ENCODE data around the gene HSPA12A.
"Not testable (repeated sequence)": the region's sequence is repeated elsewhere in the genome, so short reads cannot be mapped to it uniquely, and the experiment has no call there.

Gene HSPA12A

GRCh38 chr10:116715839-116716377, 26.5 kb downstream of the HSPA12A start:
- DNase-seq: no peak

- DNase-seq: no peak
These were observed 27.0 kb downstream of the HSPA12A start for GRCh38 chr10:116715341-116715740.

GRCh38 chr10:116713846-116714245, 28.5 kb downstream of the HSPA12A start:
- DNase-seq: no peak

- DNase-seq: no peak
These were observed 29.3 kb downstream of the HSPA12A start for GRCh38 chr10:116712989-116713543.

GRCh38 chr10:116712519-116712918, 29.8 kb downstream of the HSPA12A start:
- no peak for DNase-seq

- not testable (repeated sequence) for DNase-seq
These were observed 30.6 kb downstream of the HSPA12A start for GRCh38 chr10:116711803-116712202.

GRCh38 chr10:116710076-116710475, 32.3 kb downstream of the HSPA12A start:
- DNase-seq: no peak

- no peak for DNase-seq
These were observed 33.5 kb downstream of the HSPA12A start for GRCh38 chr10:116708877-116709276.

GRCh38 chr10:116708391-116708821, 34.0 kb downstream of the HSPA12A start:
- peak; percentile 74 for DNase-seq

GRCh38 chr10:116707981-116708380, 34.4 kb downstream of the HSPA12A start:
- no peak for DNase-seq

GRCh38 chr10:116706281-116706680, 36.1 kb downstream of the HSPA12A start:
- no peak for DNase-seq

- DNase-seq: no peak
These were observed 36.9 kb downstream of the HSPA12A start for GRCh38 chr10:116705498-116705897.

GRCh38 chr10:116704926-116705325, 37.4 kb downstream of the HSPA12A start:
- DNase-seq: no peak

GRCh38 chr10:116702165-116702564, 40.2 kb downstream of the HSPA12A start:
- no peak for DNase-seq

GRCh38 chr10:116699471-116700150, 42.8 kb downstream of the HSPA12A start:
- no peak for DNase-seq

- DNase-seq: no peak
These were observed 43.3 kb downstream of the HSPA12A start for GRCh38 chr10:116699049-116699448.

GRCh38 chr10:116698364-116698763, 44.0 kb downstream of the HSPA12A start:
- DNase-seq: no peak

- DNase-seq: no peak
These were observed 44.5 kb downstream of the HSPA12A start for GRCh38 chr10:116697816-116698215.

- no peak for DNase-seq
These were observed 45.4 kb downstream of the HSPA12A start for GRCh38 chr10:116696919-116697318.

GRCh38 chr10:116694927-116695268, 47.5 kb downstream of the HSPA12A start:
- no peak for DNase-seq

- DNase-seq: no peak
These were observed 48.0 kb downstream of the HSPA12A start for GRCh38 chr10:116694243-116694926.

GRCh38 chr10:116692225-116692624, 50.1 kb downstream of the HSPA12A start:
- no peak for DNase-seq

GRCh38 chr10:116691635-116692034, 50.7 kb downstream of the HSPA12A start:
- DNase-seq: no peak

All from fibroblast of skin of abdomen (primary cell).